HCT116 (cell line): ENCODE data around the gene FERMT2. TPM values are rescaled to one million over a fixed set of nuclear protein-coding genes. Genes with fewer than 3 reads are reported as not detected.

Experiments used
- ATAC-seq: fragments of 200-7000 bp; cut with Tn5 transposase; 2 replicates; pipeline ENCODE4 v1.9.1; 2020; ENCODE audit warnings: mild to moderate bottlenecking, moderate library complexity
- BruUV-seq: library from RNA; stranded (reverse); fragments of 400-500 nt; replicated peaks from 2 replicates; lab custom pipeline; 2021; lab: Mats Ljungman, UMichigan
- CTCF ChIA-PET: fragments of 300-600 bp; sonication (Branson Sonifier 250); formaldehyde crosslinking; loops from one replicate; lab custom pipeline; 2021; ENCODE audit warnings: antibody characterized with exemption; lab: Charles Lee
- POLR2A ChIA-PET: fragments of 300-600, 350-600 bp; sonication (Branson Sonifier 250); formaldehyde crosslinking; loops from one replicate; lab custom pipeline; 2021; ENCODE audit warnings: antibody characterized with exemption; lab: Charles Lee
- RAD21 ChIA-PET, 2 experiments: fragments of 300-600 bp; sonication (Branson Sonifier 250); formaldehyde crosslinking; loops; one replicate each; lab custom pipeline; 2023; ENCODE audit warnings: low total read pairs in 2 of 2; ENCODE audit not compliant: uncharacterized antibody in 2 of 2, unreplicated experiment in 2 of 2, low non-redundant PET in 1 of 2; lab: Charles Lee
- DNase-seq: peaks from one replicate; pipeline ENCODE4 v3.0.0-alpha.2; 2010; ENCODE audit warnings: low read depth, low spot score
- H2AFZ ChIP-seq: fragments of 200-600 bp; shearing (Covaris generic), sonication (generic); 2 replicates; pipeline ENCODE4 v1.6.1; 2017; ENCODE audit warnings: low read depth, mixed run types, mixed read lengths, antibody characterized with exemption, low read length; ENCODE audit not compliant: poor library complexity, severe bottlenecking
- H3K27ac ChIP-seq: 2 replicates; pipeline ENCODE4 v1.5.1; 2012; ENCODE audit warnings: low read depth, low read length
- H3K27me3 ChIP-seq: fragments of 200-600 bp; sonication (generic); 2 replicates; pipeline ENCODE4 v1.6.1; 2016; ENCODE audit warnings: mixed run types, low read length, mixed read lengths; ENCODE audit not compliant: insufficient read depth
- H3K36me3 ChIP-seq, 2 experiments: fragments of 200-500 bp in 1 of 2; fragments of 200-600 bp in 1 of 2; sonication (Bioruptor generic) in 1 of 2; sonication (generic) in 1 of 2; 2 replicates each; pipeline versions ENCODE4 v1.5.1 to v1.6.1; 2014 to 2016; ENCODE audit warnings: low read length in 2 of 2, inconsistent platforms in 1 of 2, mixed read lengths in 1 of 2, mixed run types in 1 of 2; ENCODE audit not compliant: insufficient read depth in 2 of 2, control insufficient read depth in 1 of 2
- H3K4me1 ChIP-seq, 2 experiments: fragments of 200-600 bp in 1 of 2; sonication (generic) in 1 of 2; 2 replicates each; pipeline versions ENCODE4 v1.5.1 to v1.6.1; 2012 to 2017; ENCODE audit warnings: low read length in 2 of 2, inconsistent platforms in 1 of 2, mild to moderate bottlenecking in 1 of 2, mixed read lengths in 1 of 2, mixed run types in 1 of 2, moderate library complexity in 1 of 2; ENCODE audit not compliant: insufficient read depth in 2 of 2, control insufficient read depth in 1 of 2
- H3K4me2 ChIP-seq: fragments of 200-600 bp; sonication (generic); 2 replicates; pipeline ENCODE4 v1.6.1; 2017; ENCODE audit warnings: mixed run types, low read length, mixed read lengths
- H3K4me3 ChIP-seq, 2 experiments: fragments of 200-600 bp in 1 of 2; sonication (generic) in 1 of 2; replicated peaks in 1 of 2; 2 replicates each; pipeline ENCODE4 v1.5.1; 2011 to 2016; ENCODE audit warnings: low read length in 2 of 2, control low read depth in 1 of 2, low read depth in 1 of 2, mild to moderate bottlenecking in 1 of 2, mixed read lengths in 1 of 2, mixed run types in 1 of 2
- H3K79me2 ChIP-seq: fragments of 200-600 bp; sonication (generic); 2 replicates; pipeline ENCODE4 v1.6.1; 2017; ENCODE audit warnings: mild to moderate bottlenecking, mixed run types, low read length, moderate library complexity, mixed read lengths; ENCODE audit not compliant: insufficient read depth
- H3K9ac ChIP-seq: fragments of 200-600 bp; sonication (generic); 2 replicates; pipeline ENCODE4 v1.6.1; 2016; ENCODE audit warnings: low read length, mixed read lengths
- H3K9me2 ChIP-seq: fragments of 200-600 bp; sonication (generic), shearing (Covaris generic); 2 replicates; pipeline ENCODE4 v1.6.1; 2017; ENCODE audit warnings: mixed run types, mild to moderate bottlenecking, moderate library complexity; ENCODE audit not compliant: insufficient read depth
- H3K9me3 ChIP-seq, 2 experiments: fragments of 200-500 bp in 1 of 2; fragments of 200-600 bp in 1 of 2; sonication (Bioruptor generic) in 1 of 2; sonication (generic) in 1 of 2; 2 replicates each; pipeline ENCODE4 v1.6.1; 2014 to 2017; ENCODE audit warnings: low read length in 2 of 2, mixed read lengths in 2 of 2, inconsistent platforms in 1 of 2, low read depth in 1 of 2, mild to moderate bottlenecking in 1 of 2, mixed run types in 1 of 2, moderate library complexity in 1 of 2; ENCODE audit not compliant: control insufficient read depth in 1 of 2, insufficient read depth in 1 of 2
- H4K20me1 ChIP-seq: fragments of 200-600 bp; sonication (generic), shearing (Covaris generic); 2 replicates; pipeline ENCODE4 v1.6.1; 2017; ENCODE audit warnings: mixed run types, mild to moderate bottlenecking, moderate library complexity; ENCODE audit not compliant: insufficient read depth
- CEBPB ChIP-seq: IDR thresholded peaks from 2 replicates; pipeline ENCODE4 v1.6.1; 2012; ENCODE audit warnings: low read depth
- SIN3A ChIP-seq: IDR thresholded peaks from 2 replicates; pipeline ENCODE4 v1.6.1; 2012; ENCODE audit warnings: low read depth
- SP1 ChIP-seq: IDR thresholded peaks from 2 replicates; pipeline ENCODE4 v1.6.1; 2012; ENCODE audit warnings: low read depth
- YY1 ChIP-seq: IDR thresholded peaks from 2 replicates; pipeline ENCODE4 v1.6.1; 2011; ENCODE audit warnings: low read length, low read depth, moderate library complexity, mild to moderate bottlenecking; ENCODE audit not compliant: insufficient replicate concordance; ENCODE audit errors: extremely low read depth
- ZNF274 ChIP-seq: fragments of 200-500 bp; sonication (Bioruptor generic); IDR thresholded peaks from 2 replicates; pipeline ENCODE4 v1.6.1; 2014; ENCODE audit warnings: mild to moderate bottlenecking, low read depth, low read length, inconsistent platforms
- intact Hi-C: fragments of 100-400 bp; cut with micrococcal nuclease; formaldehyde crosslinking; loops from 2 replicates; pipeline ENCODE4 v1.10.0; 2022
- total RNA-seq: library from RNA; stranded (reverse); gene quantifications from one replicate; pipeline ENCODE4 v1.2.1, GENCODE V29; 2021; ENCODE audit not compliant: unreplicated experiment
- TF ChIP-seq, protein P1 (sequence below): IDR thresholded peaks from 2 replicates; pipeline ENCODE4 v1.6.1; 2012; ENCODE audit warnings: low read depth

The FERMT2 gene
- total RNA-seq, 1 experiment from 2014 or later: 24.8 TPM

GRCh38 chr14:52949711-52950409 is 990 bp downstream of the FERMT2 start:
- peaks cover 11 to 22% of the 10 kb centered on the region in 2 experiments; a peak in 3 of 4 replicates for H3K4me1 ChIP-seq
- TF ChIP-seq SP1 (no peak), ZNF274 (no peak), SIN3A (peak; percentile 52; the same call in 1 of the 2 replicates), YY1 (no peak), CEBPB (no peak)
- TF ChIP-seq, protein P1, sequence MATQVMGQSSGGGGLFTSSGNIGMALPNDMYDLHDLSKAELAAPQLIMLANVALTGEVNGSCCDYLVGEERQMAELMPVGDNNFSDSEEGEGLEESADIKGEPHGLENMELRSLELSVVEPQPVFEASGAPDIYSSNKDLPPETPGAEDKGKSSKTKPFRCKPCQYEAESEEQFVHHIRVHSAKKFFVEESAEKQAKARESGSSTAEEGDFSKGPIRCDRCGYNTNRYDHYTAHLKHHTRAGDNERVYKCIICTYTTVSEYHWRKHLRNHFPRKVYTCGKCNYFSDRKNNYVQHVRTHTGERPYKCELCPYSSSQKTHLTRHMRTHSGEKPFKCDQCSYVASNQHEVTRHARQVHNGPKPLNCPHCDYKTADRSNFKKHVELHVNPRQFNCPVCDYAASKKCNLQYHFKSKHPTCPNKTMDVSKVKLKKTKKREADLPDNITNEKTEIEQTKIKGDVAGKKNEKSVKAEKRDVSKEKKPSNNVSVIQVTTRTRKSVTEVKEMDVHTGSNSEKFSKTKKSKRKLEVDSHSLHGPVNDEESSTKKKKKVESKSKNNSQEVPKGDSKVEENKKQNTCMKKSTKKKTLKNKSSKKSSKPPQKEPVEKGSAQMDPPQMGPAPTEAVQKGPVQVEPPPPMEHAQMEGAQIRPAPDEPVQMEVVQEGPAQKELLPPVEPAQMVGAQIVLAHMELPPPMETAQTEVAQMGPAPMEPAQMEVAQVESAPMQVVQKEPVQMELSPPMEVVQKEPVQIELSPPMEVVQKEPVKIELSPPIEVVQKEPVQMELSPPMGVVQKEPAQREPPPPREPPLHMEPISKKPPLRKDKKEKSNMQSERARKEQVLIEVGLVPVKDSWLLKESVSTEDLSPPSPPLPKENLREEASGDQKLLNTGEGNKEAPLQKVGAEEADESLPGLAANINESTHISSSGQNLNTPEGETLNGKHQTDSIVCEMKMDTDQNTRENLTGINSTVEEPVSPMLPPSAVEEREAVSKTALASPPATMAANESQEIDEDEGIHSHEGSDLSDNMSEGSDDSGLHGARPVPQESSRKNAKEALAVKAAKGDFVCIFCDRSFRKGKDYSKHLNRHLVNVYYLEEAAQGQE: no peak
- peaks cover 0 to 2% of the 10 kb centered on the region in 2 experiments; a peak in 2 of 4 replicates for H3K36me3 ChIP-seq
- peaks cover 3% of the 10 kb centered on the region; the same call in 1 of the 2 replicates for H4K20me1 ChIP-seq
- H2AFZ ChIP-seq: no peak overlapping the region
- intact Hi-C loops: loop anchor here (5.0 kb wide), 1 partner anchor 108 kb away; no protein-coding TSS in a partner anchor
- H3K9ac ChIP-seq: peak overlapping the region; percentile 75
- H3K9me2 ChIP-seq: no peaks in the 10 kb centered on the region
- peak overlapping the region; percentile 86 for H3K4me2 ChIP-seq
- ChIA-PET POLR2A (interaction anchor here (1.4 to 1.7 kb wide), 2 partner anchors 11 kb away, joined by 4 to 5 read pairs; no protein-coding TSS in a partner anchor), CTCF (no interaction called here), RAD21 (interaction anchor here in 1 of 2 experiments (0.7 kb wide), 1 partner anchor 32 kb away, joined by 4 read pairs; no protein-coding TSS in a partner anchor)
- H3K9me3 ChIP-seq: no peaks in the 10 kb centered on the region
- H3K27me3 ChIP-seq: no peaks in the 10 kb centered on the region
- TSS peak; percentile 62 for BruUV-seq
- H3K4me3 ChIP-seq: peak overlapping the region; percentile 80 to 92
- DNase-seq: no peak
- no peak for ATAC-seq
- peak overlapping the region; percentile 85 for H3K27ac ChIP-seq
- H3K79me2 ChIP-seq: peaks cover 40% of the 10 kb centered on the region
